ENCODE measurements around the gene RPRML.
"Not testable (repeated sequence)": the region's sequence is repeated elsewhere in the genome, so short reads cannot be mapped to it uniquely, and the experiment has no call there.

RPRML gene

GRCh38 chr17:46964315-46965265 is 14.5 kb downstream of the RPRML start:
- Mint-ChIP-seq H3K36me3 (ENCODE audit: low read depth) (peaks cover 2% of the 10 kb centered on the region), H3K27me3 (peaks cover 8% of the 10 kb centered on the region), H3K4me3 (no peak overlapping the region), H3K27ac (no peak overlapping the region), H3K4me1 (peaks cover 4% of the 10 kb centered on the region), H3K9me3 (no peaks in the 10 kb centered on the region)
- DNase-seq = no peak
- ATAC-seq = no peak

DNA sequence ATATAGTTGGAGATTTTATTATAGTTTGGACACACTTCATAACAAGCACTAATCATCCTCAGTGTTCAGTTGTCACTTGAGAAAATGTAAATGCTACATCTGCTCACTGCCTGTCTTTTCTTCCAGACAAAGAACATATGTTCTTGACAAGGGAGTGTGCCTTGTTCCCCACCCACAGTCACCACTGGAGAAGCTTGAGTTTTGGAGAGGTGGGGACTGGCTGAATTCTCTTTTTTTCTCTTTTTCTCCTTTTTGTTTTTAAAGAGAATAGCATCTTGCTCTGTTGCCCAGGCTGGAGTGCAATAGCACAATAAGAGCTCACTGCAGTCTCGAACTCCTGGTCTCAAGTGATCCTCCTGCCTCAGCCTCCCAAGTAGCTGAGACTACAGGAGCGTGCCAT is 15.5 kb downstream of the RPRML start:
- H3K27ac Mint-ChIP-seq = no peak overlapping the region
- H3K9me3 Mint-ChIP-seq = no peaks in the 10 kb centered on the region
- peaks cover 2% of the 10 kb centered on the region for H3K36me3 Mint-ChIP-seq (ENCODE audit: low read depth)
- H3K27me3 Mint-ChIP-seq = peaks cover 8% of the 10 kb centered on the region
- ATAC-seq = no peak
- H3K4me3 Mint-ChIP-seq = no peak overlapping the region
- H3K4me1 Mint-ChIP-seq = peaks cover 4% of the 10 kb centered on the region
- no peak for DNase-seq

GRCh38 chr17:46962374-46962790 is 16.7 kb downstream of the RPRML start:
- Mint-ChIP-seq H3K4me1 (peaks cover 4% of the 10 kb centered on the region), H3K4me3 (no peak overlapping the region), H3K36me3 (ENCODE audit: low read depth) (peaks cover 2% of the 10 kb centered on the region), H3K9me3 (no peaks in the 10 kb centered on the region), H3K27ac (no peak overlapping the region), H3K27me3 (peaks cover 8% of the 10 kb centered on the region)
- DNase-seq (no peak), ATAC-seq (no peak)

DNA sequence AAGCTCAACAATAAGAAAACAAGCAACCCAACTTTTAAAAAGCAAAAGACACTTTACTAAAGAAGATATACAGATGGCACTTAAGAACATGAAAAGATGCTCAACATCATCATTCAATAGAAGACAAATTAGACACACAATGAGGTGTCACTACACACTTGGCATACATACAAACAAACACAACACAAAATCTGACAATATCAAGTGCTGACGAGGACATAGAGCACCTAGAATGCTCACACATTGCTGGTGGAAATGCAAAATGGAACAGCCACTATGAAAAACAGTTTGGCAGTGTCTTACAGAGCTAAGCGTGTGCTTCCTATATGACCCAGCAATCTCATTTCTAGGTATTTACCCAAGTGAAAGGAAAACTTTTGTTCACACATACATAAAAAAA is 18.9 kb downstream of the RPRML start:
- Mint-ChIP-seq H3K4me3 (no peak overlapping the region), H3K36me3 (ENCODE audit: low read depth) (peaks cover 8% of the 10 kb centered on the region), H3K27ac (no peak overlapping the region), H3K9me3 (no peaks in the 10 kb centered on the region), H3K4me1 (peaks cover 4% of the 10 kb centered on the region), H3K27me3 (peaks cover 3% of the 10 kb centered on the region)
- DNase-seq (no peak), ATAC-seq (no peak)

DNA sequence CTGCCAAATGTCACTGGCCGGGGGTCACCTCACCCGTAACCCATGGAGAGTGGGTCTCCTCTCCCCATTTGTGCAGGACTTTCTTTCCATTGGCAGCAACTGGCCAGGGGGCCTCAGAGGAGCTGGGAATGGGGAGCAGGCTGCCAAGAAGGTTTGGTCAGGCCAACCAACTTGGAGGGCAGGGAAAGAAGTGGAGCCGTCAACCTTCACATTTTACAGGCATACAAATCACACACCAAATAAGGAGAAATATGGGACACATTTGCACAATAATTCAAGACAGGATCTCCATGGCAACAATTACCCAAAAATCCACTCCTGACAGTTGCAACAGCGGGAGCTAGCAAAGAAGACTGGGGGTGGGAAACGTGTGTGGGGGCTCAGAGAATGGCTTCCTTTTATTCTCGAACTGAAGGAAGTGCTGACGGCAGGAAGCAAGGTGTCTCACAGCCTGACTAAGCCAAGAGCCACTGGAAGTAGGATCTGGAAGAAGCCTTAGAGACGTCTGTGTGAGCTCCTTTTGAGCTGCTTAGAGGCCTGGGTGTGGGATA is 20.9 kb downstream of the RPRML start:
- H3K9me3 Mint-ChIP-seq = no peaks in the 10 kb centered on the region
- no peak overlapping the region for H3K4me3 Mint-ChIP-seq
- ATAC-seq (no peak), DNase-seq (no peak)
- H3K4me1 Mint-ChIP-seq = peaks cover 4% of the 10 kb centered on the region
- peaks cover 2% of the 10 kb centered on the region for H3K27me3 Mint-ChIP-seq
- H3K36me3 Mint-ChIP-seq (ENCODE audit: low read depth) = peaks cover 8% of the 10 kb centered on the region
- no peak overlapping the region for H3K27ac Mint-ChIP-seq

DNA sequence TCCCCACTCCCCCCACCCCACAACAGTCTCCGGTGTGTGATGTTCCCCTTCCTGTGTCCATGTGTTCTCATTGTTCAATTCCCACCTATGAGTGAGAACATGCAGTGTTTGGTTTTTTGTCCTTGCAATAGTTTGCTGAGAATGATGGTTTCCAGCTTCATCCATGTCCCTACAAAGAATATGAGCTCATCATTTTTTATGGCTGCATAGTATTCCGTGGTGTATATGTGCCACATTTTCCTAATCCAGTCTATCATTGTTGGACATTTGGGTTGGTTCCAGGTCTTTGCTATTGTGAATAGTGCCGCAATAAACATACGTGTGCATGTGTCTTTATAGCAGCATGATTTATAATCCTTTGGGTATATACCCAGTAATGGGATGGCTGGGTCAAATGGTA is 25.9 kb downstream of the RPRML start:
- H3K9me3 Mint-ChIP-seq; H3K27me3 Mint-ChIP-seq; DNase-seq; H3K36me3 Mint-ChIP-seq (ENCODE audit: low read depth); H3K4me3 Mint-ChIP-seq; H3K27ac Mint-ChIP-seq; H3K4me1 Mint-ChIP-seq; ATAC-seq: not testable (repeated sequence)

GRCh38 chr17:46952115-46952514 is 26.9 kb downstream of the RPRML start:
- Mint-ChIP-seq H3K9me3 (no peaks in the 10 kb centered on the region), H3K36me3 (ENCODE audit: low read depth) (peaks cover 8% of the 10 kb centered on the region), H3K4me3 (no peak overlapping the region), H3K27ac (no peak overlapping the region), H3K27me3 (no peaks in the 10 kb centered on the region), H3K4me1 (no peaks in the 10 kb centered on the region)
- DNase-seq (no peak), ATAC-seq (no peak)

DNA sequence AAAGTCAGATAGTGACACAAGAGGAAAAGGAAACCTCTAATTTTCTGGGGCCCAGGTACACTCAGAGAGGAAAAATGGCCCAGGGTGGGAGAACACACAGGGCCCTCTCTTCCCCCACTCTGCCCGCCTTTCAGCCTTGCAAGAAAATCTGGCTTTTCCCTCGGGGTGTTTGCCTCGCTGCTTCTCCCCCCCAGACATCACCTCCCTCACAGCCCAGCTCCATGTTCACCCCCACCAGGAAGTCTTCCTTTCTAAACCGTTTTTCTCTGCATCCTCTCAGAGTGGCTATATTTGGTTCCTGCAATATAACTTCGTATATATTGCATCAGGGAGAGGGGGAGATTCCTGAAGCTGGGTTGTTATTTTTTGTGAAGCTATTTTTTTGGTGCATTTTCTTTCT is 27.3 kb downstream of the RPRML start:
- DNase-seq = no peak
- Mint-ChIP-seq H3K9me3 (no peaks in the 10 kb centered on the region), H3K27ac (no peak overlapping the region), H3K4me3 (no peak overlapping the region), H3K36me3 (ENCODE audit: low read depth) (peaks cover 8% of the 10 kb centered on the region), H3K4me1 (no peaks in the 10 kb centered on the region), H3K27me3 (no peaks in the 10 kb centered on the region)
- ATAC-seq = no peak

GRCh38 chr17:46950997-46951621 is 27.9 kb downstream of the RPRML start:
- Mint-ChIP-seq H3K27me3 (no peaks in the 10 kb centered on the region), H3K36me3 (ENCODE audit: low read depth) (peaks cover 6% of the 10 kb centered on the region), H3K27ac (no peak overlapping the region), H3K4me1 (no peaks in the 10 kb centered on the region), H3K9me3 (no peaks in the 10 kb centered on the region), H3K4me3 (no peak overlapping the region)
- DNase-seq = no peak
- no peak for ATAC-seq

GRCh38 chr17:46950342-46950996 is 28.6 kb downstream of the RPRML start:
- DNase-seq (no peak), ATAC-seq (no peak)
- Mint-ChIP-seq H3K4me1 (no peaks in the 10 kb centered on the region), H3K27ac (no peak overlapping the region), H3K27me3 (no peaks in the 10 kb centered on the region), H3K36me3 (ENCODE audit: low read depth) (peaks cover 2% of the 10 kb centered on the region), H3K9me3 (no peaks in the 10 kb centered on the region), H3K4me3 (no peak overlapping the region)

DNA sequence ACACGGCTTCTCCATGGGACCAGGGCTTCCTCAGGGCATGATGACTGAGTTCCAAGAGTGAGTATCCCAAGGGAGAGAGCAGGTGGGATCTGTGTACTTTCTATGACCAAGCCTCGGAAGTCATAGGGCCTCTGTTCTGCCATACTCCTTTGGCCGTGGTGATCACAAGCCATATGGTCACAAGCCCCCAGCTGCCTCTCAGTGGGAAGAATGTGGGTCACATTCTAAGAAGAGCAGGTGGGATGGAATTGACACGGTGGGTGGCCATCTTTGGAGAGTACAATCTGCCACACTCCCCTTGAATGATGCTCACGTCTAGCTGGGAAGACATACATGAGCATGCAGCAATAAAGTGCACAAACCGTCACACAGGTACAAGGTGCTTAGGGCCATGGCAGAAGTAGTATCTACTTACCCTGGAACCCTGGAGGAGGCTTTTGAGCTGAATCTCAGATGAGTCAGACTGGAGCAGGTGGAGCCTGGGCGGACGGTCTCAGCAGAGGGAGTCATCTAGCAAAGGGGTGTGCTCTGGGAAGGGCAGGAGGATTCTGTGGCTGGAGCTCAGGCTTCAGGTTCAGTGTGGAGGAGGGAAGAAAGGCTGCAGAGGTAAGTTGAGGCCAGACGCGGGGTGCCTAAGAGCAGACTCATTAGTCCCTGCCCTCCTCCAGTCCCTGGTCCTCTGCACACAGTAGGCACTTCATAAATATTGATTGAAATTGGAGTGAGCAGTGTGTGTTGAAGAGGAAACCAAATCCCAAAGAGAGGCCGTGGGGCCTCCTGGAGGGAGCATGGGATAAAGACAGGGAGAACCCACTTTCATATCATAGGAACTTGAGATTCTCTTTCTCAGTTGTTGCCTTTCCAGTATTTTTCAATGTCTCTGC is 29.5 kb downstream of the RPRML start:
- Mint-ChIP-seq H3K27me3 (no peaks in the 10 kb centered on the region), H3K27ac (no peak overlapping the region), H3K36me3 (ENCODE audit: low read depth) (no peaks in the 10 kb centered on the region), H3K9me3 (no peaks in the 10 kb centered on the region), H3K4me3 (no peak overlapping the region), H3K4me1 (peaks cover 3% of the 10 kb centered on the region)
- DNase-seq = no peak
- no peak for ATAC-seq

DNA sequence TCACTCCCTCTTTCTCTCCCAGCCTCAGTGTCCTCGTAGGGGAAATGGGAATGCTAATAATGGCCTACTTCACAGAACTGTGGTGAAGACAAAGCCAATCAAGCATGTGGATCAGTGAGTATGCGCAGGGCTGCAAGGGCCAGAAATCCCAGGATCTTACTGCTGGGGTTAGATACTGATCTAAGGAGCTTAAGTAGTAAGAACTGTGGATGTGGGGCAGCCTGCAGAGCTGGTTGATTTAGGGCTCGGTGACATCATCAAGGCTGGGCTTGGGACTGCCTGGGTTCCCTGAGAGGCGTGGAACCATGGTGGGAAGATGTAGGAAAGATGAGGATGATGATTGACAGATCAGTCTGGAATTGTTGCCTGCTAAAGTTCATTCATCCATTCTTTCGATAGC is 30.5 kb downstream of the RPRML start:
- Mint-ChIP-seq H3K9me3 (no peaks in the 10 kb centered on the region), H3K4me3 (no peak overlapping the region), H3K4me1 (peaks cover 9% of the 10 kb centered on the region), H3K36me3 (ENCODE audit: low read depth) (no peaks in the 10 kb centered on the region), H3K27me3 (no peaks in the 10 kb centered on the region), H3K27ac (no peak overlapping the region)
- DNase-seq (no peak), ATAC-seq (no peak)

GRCh38 chr17:46947216-46947615 is 31.8 kb downstream of the RPRML start:
- Mint-ChIP-seq H3K27ac (no peak overlapping the region), H3K4me1 (peaks cover 16% of the 10 kb centered on the region), H3K4me3 (no peak overlapping the region), H3K9me3 (no peaks in the 10 kb centered on the region), H3K27me3 (no peaks in the 10 kb centered on the region), H3K36me3 (ENCODE audit: low read depth) (no peaks in the 10 kb centered on the region)
- no peak for DNase-seq
- ATAC-seq = no peak

DNA sequence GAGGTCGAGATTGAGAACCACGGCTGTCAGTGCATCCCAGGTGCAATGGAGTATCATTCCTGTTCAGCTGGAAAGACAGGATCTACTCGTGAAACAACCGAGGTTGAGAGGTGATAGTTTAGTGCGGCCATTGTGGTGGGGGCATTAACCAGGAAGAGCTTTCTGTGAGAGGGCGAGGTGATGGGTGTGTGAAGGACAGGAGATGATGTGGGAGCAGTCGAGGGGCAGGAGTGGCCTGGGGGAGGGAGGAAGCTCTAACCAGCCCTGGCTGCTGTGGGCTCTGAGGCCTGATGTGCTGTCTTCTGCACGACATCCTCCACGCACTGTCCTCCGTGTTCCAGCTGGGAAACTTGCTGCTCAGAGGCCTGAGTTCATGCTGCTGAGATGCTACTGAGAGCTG is 34.1 kb downstream of the RPRML start:
- Mint-ChIP-seq H3K27ac (no peak overlapping the region), H3K27me3 (no peaks in the 10 kb centered on the region), H3K9me3 (no peaks in the 10 kb centered on the region), H3K36me3 (ENCODE audit: low read depth) (peaks cover 9% of the 10 kb centered on the region), H3K4me1 (peaks cover 16% of the 10 kb centered on the region), H3K4me3 (no peak overlapping the region)
- DNase-seq (no peak), ATAC-seq (no peak)
